Right lobe of liver (tissue), 4 donors: Measurements from ENCODE around the gene RAD50.

Experiments
- POLR2A ChIP-seq: fragments of 450-650 bp; IDR thresholded peaks from one replicate; pipeline ENCODE4 v1.6.1; 2017; ENCODE audit warnings: antibody characterized with exemption, mild to moderate bottlenecking
- TF ChIP-seq, protein P1 (sequence below), 4 donors: fragments of 200-600 bp in 3 of 4; fragments of 450-650 bp in 1 of 4; IDR thresholded peaks; one replicate each; pipeline versions ENCODE4 v1.5.1 to v1.8.0; 2016 to 2022; ENCODE audit warnings: antibody characterized with exemption in 4 of 4, mild to moderate bottlenecking in 2 of 4
- donor health status: DM: no; HTN: no; CAD: no.
- donor health status: DM: no; HTN: no; CAD: no.
- donor health status: DM: no; HTN: yes; CAD: no.

DNA sequence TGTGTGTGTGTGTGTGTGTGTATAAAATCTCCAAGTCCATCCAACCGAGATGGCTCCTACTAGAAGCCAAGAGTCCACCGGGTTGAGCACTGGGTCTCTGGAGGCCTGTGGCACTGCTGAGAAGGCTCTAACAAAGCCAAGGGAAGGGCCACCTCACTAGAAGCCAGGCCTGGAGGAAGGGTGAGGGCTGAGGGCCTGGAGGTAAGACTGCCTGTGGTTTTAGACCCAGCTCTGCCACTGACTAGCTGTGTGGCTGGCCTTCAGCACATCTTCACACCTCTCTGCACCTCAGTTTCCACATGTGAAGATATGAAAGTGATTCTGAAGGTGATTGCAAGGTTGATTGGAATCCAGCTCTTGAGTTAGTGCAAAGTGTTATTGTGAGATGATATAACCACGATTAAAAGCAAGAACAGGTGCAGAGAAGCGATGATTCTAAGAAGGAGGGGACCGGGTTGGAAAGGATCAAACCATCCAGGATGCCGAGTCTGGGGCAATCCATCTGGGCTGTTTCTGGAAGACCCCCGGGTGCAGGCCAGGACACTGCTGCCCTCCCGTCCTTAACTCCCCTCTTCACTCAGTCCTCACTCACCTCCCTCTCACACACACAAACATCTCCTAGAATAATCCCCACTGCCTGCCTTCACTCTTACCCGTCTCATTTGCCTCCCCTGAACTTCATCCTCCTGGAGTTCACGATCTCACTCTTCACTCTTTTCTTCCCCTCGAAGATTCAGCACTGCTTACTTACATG is 119.3 kb downstream of the RAD50 start:
- no peak for TF ChIP-seq POLR2A
- TF ChIP-seq, protein P1, sequence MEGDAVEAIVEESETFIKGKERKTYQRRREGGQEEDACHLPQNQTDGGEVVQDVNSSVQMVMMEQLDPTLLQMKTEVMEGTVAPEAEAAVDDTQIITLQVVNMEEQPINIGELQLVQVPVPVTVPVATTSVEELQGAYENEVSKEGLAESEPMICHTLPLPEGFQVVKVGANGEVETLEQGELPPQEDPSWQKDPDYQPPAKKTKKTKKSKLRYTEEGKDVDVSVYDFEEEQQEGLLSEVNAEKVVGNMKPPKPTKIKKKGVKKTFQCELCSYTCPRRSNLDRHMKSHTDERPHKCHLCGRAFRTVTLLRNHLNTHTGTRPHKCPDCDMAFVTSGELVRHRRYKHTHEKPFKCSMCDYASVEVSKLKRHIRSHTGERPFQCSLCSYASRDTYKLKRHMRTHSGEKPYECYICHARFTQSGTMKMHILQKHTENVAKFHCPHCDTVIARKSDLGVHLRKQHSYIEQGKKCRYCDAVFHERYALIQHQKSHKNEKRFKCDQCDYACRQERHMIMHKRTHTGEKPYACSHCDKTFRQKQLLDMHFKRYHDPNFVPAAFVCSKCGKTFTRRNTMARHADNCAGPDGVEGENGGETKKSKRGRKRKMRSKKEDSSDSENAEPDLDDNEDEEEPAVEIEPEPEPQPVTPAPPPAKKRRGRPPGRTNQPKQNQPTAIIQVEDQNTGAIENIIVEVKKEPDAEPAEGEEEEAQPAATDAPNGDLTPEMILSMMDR (IDR thresholded peaks at IDR 0.05) = no peak
